H1 (cell line): ENCODE measurements around the gene ADAM22. TPM values are rescaled to one million over a fixed set of nuclear protein-coding genes. Genes with fewer than 3 reads are reported as not detected.

Source experiments
- KDM4A ChIP-seq: IDR thresholded peaks from one replicate; pipeline ENCODE4 v1.7.1; 2012; ENCODE audit warnings: low read depth, mild to moderate bottlenecking, moderate library complexity, low read length, inconsistent platforms; ENCODE audit not compliant: severe bottlenecking
- SIN3A ChIP-seq, 2 experiments: IDR thresholded peaks in 1 of 2; conservative IDR thresholded peaks in 1 of 2; 2 replicates each; pipeline ENCODE4 v1.6.1; 2011 to 2012; ENCODE audit warnings: low read length in 2 of 2, improper control_type of control experiment in 1 of 2, low read depth in 1 of 2, mild to moderate bottlenecking in 1 of 2
- SP4 ChIP-seq: IDR thresholded peaks from 2 replicates; pipeline ENCODE4 v1.6.1; 2012; ENCODE audit warnings: low read length, inconsistent platforms
- polyA plus RNA-seq, 7 experiments: library from polyadenylated mRNA; depleted of rRNA in 3 of 7; stranded (reverse) in 5 of 7; unstranded in 2 of 7; fragments of >200 nt in 5 of 7; fragments of 200-250 nt in 2 of 7; gene quantifications; 1 replicate in 5 of 7; 2 replicates in 1 of 7; 4 replicates in 1 of 7; pipeline versions ENCODE4 v1.2.1 to v1.2.3, GENCODE V29; 2011 to 2013; ENCODE audit warnings: missing spikeins in 2 of 7, mixed read lengths in 2 of 7
- total RNA-seq: library from RNA; stranded (reverse); fragmentation: NEBNext Ultra II Directional; extraction: Animal tissue kit (Norgen Biotek cat#: 25700); gene quantifications from 2 replicates; pipeline ENCODE4 v1.2.1, GENCODE V29; 2021

Gene ADAM22
- total and polyA plus RNA-seq, 2 of the 8 experiments (the other 6 are each of a cell fraction or from before 2014, with no cell fraction given): 4.6 to 21.4 TPM

GRCh38 chr7:88009651-88010050, 75.6 kb downstream of the ADAM22 start (continued):
- TF ChIP-seq KDM4A: no peak
- TF ChIP-seq SP4: no peak
- TF ChIP-seq SIN3A (conservative IDR thresholded peaks at IDR 0.05 in 1 of 2, IDR thresholded peaks at IDR 0.05 in 1 of 2; ENCODE audit: low read depth in 1 of 2, low read length in 2 of 2): no peak
